GM18951 (cell line): ENCODE results near the gene MIGA1.
"Not testable (repeated sequence)": the region's sequence is repeated elsewhere in the genome, so short reads cannot be mapped to it uniquely, and the experiment has no call there.

Experiments used
- POLR2A ChIP-seq: IDR thresholded peaks from 4 replicates; pipeline ENCODE4 v1.6.1; 2011; ENCODE audit warnings: mild to moderate bottlenecking; ENCODE audit not compliant: insufficient read length, insufficient read depth; ENCODE audit errors: extremely low read depth
- in situ Hi-C: fragments of 300-500 bp; cut with MboI; formaldehyde crosslinking; loops from one replicate; pipeline ENCODE4 v1.12.0; 2022; ENCODE audit warnings: low sequenced_read_pairs, mixed read lengths, inconsistent platforms; ENCODE audit not compliant: unreplicated experiment

Gene MIGA1

GRCh38 chr1:77762072-77762476, 17.4 kb upstream of the MIGA1 start:
- no peak for TF ChIP-seq POLR2A
- in situ Hi-C loops: no loop called here

DNA sequence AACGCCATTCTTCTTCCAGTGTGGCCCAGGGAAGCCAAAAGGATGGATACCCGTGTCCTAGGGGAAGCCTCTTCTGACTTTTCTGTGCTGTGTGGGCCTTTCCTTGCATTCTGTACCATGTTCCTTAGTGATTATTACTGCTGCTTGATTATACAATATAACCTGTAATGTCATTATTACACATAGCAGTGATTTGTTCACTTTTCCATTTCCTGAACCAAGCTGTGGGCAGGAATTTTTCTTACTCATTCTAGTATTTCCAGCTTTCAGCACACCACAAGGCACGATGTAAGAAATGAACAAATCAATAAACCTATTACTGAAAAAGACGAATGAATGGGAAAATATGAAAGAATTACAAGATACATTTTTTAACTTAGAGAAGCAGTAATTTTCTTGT, 11.4 kb upstream of the MIGA1 start:
- in situ Hi-C loops: no loop called here
- TF ChIP-seq POLR2A: no peak

GRCh38 chr1:77776007-77776700, 3.3 kb upstream of the MIGA1 start:
- in situ Hi-C loops: no loop called here
- TF ChIP-seq POLR2A: no peak

DNA sequence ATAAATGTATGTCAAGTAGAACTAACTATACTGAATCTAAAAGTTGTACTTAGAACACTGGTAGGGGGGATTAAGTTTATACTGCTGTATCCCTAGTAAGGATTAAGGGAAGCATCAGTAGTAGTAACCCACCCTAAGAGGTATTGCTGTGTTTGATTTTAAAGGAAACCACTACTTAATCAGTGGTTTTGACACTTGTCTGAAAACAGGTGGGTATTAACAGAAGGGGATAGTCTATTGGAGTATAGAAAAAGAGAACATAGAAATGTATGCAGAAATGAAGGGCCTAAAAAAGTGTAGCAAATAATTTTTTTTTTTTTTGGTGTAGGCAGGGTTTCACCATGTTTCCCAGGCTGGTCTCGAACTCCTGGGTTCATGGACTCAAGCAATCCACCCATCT, 2.2 kb downstream of the MIGA1 start:
- TF ChIP-seq POLR2A: no peak
- in situ Hi-C loops: no loop called here

- in situ Hi-C loops: no loop called here
- TF ChIP-seq POLR2A: no peak
Measured at GRCh38 chr1:77783141-77783540, 3.7 kb downstream of the MIGA1 start.

GRCh38 chr1:77786093-77786741, 6.8 kb downstream of the MIGA1 start:
- in situ Hi-C loops: not testable (repeated sequence)

GRCh38 chr1:77794550-77794949, 15.1 kb downstream of the MIGA1 start:
- in situ Hi-C loops: no loop called here
- TF ChIP-seq POLR2A: no peak

DNA sequence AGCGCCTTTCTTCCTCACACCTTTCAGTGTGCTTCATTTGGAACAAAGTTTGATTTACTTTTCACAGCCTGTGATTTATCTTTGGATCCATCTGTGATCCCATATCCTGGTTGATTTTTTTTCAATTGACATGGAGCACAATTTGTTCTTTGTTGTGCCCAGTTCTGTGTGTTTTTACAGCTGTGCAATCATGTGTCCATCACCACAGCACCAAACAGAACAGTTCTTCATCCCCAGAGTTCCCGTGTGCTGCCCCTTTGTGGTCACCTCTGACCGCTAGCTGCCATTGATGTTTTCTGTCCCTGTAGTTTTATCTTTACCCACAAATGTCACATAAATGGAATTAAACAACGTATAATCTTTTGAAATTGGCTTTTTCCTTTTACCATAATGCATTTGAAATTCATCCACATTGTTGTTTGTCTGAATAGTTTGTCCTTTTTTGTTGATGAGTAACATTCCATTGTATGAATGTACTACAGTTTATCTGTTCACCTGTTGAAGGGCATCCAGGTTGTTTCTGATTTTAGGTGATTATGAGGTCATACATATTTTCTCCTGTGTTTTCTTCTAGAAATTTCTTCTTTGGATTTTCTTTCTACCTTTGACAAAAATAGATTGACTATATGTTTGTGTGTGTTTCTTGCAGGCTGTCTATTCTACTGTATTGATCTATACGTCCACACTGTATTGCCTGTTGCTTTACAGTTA, 17.4 kb downstream of the MIGA1 start:
- in situ Hi-C loops: no loop called here
- TF ChIP-seq POLR2A: no peak

- no peak for TF ChIP-seq POLR2A
- in situ Hi-C loops: no loop called here
Measured at GRCh38 chr1:77797991-77798390, 18.5 kb downstream of the MIGA1 start.

GRCh38 chr1:77802026-77802425, 22.6 kb downstream of the MIGA1 start:
- in situ Hi-C loops: no loop called here
- TF ChIP-seq POLR2A: no peak

- in situ Hi-C loops: no loop called here
- no peak for TF ChIP-seq POLR2A
Measured at GRCh38 chr1:77803371-77803770, 23.9 kb downstream of the MIGA1 start.

DNA sequence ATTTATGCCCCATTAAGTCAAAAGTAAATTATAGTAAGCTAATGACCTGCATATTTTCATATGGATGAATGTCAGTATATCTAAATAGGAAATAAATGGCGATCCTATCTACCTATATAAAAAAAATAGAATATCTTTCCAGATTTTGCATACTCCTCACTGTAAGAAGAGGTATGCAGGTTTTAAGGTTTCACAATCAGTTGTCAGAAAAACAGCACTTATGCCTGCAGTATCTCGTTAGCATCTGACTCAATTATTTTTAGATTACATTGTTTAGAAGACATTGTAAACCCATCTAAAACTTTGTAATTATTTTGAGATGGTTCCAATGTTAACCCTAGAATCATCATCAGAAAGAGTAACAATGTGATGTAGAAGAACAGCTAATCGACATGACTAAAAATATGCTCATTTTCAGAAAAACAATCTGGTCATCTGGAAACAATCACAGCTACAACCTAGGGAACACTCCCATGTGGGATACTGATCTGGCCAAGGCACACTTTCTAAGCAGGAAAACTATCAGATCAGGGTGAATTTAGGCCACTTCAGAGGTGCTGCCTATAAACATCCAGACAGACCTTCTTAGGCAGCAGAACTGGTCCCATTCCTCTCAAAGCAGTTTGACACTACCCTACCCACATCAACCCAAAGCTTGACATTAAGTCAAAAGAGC, 30.5 kb downstream of the MIGA1 start:
- in situ Hi-C loops: not testable (repeated sequence)

- in situ Hi-C loops: not testable (repeated sequence)
Measured at GRCh38 chr1:77811589-77811988, 32.1 kb downstream of the MIGA1 start.
